ENCODE measurements around the gene ADGRF5.

Gene ADGRF5

GRCh38 chr6:46895930-46896329, 25.8 kb downstream of the ADGRF5 start:
- Mint-ChIP-seq H3K27ac (no peak overlapping the region), H3K9me3 (no peaks in the 10 kb centered on the region), H3K27me3 (ENCODE audit: low read depth) (peaks cover 4% of the 10 kb centered on the region), H3K4me1 (peaks cover 10% of the 10 kb centered on the region), H3K4me3 (no peak overlapping the region), H3K36me3 (ENCODE audit: low read depth) (no peaks in the 10 kb centered on the region)
- no peak for TF ChIP-seq CTCF (IDR thresholded peaks at IDR 0.05; ENCODE audit: unreplicated experiment in 3 of 3)

GRCh38 chr6:46894433-46894832, 27.3 kb downstream of the ADGRF5 start:
- no peaks in the 10 kb centered on the region for H3K36me3 Mint-ChIP-seq (ENCODE audit: low read depth)
- H3K27ac Mint-ChIP-seq = no peak overlapping the region
- peaks cover 4% of the 10 kb centered on the region for H3K27me3 Mint-ChIP-seq (ENCODE audit: low read depth)
- no peak overlapping the region for H3K4me3 Mint-ChIP-seq
- peaks cover 10% of the 10 kb centered on the region for H3K4me1 Mint-ChIP-seq
- H3K9me3 Mint-ChIP-seq = no peaks in the 10 kb centered on the region
- no peak for TF ChIP-seq CTCF (IDR thresholded peaks at IDR 0.05; ENCODE audit: unreplicated experiment in 3 of 3)

- Mint-ChIP-seq H3K4me1 (peaks cover 10% of the 10 kb centered on the region), H3K27me3 (ENCODE audit: low read depth) (peaks cover 4% of the 10 kb centered on the region), H3K27ac (no peak overlapping the region), H3K9me3 (no peaks in the 10 kb centered on the region), H3K36me3 (ENCODE audit: low read depth) (no peaks in the 10 kb centered on the region), H3K4me3 (no peak overlapping the region)
- no peak for TF ChIP-seq CTCF (IDR thresholded peaks at IDR 0.05; ENCODE audit: unreplicated experiment in 3 of 3)
These were observed 28.1 kb downstream of the ADGRF5 start for GRCh38 chr6:46893648-46894047.

GRCh38 chr6:46891252-46891795, 30.4 kb downstream of the ADGRF5 start:
- H3K36me3 Mint-ChIP-seq (ENCODE audit: low read depth) = no peaks in the 10 kb centered on the region
- no peak overlapping the region for H3K4me3 Mint-ChIP-seq
- no peak overlapping the region for H3K27ac Mint-ChIP-seq
- H3K9me3 Mint-ChIP-seq = no peaks in the 10 kb centered on the region
- no peak for TF ChIP-seq CTCF (IDR thresholded peaks at IDR 0.05; ENCODE audit: unreplicated experiment in 3 of 3)
- peaks cover 6% of the 10 kb centered on the region for H3K4me1 Mint-ChIP-seq
- H3K27me3 Mint-ChIP-seq (ENCODE audit: low read depth) = peaks cover 4% of the 10 kb centered on the region

GRCh38 chr6:46888578-46888977, 33.2 kb downstream of the ADGRF5 start:
- no peak for TF ChIP-seq CTCF (IDR thresholded peaks at IDR 0.05; ENCODE audit: unreplicated experiment in 3 of 3)
- no peaks in the 10 kb centered on the region for H3K27me3 Mint-ChIP-seq (ENCODE audit: low read depth)
- H3K4me3 Mint-ChIP-seq = no peak overlapping the region
- H3K4me1 Mint-ChIP-seq = no peaks in the 10 kb centered on the region
- no peaks in the 10 kb centered on the region for H3K36me3 Mint-ChIP-seq (ENCODE audit: low read depth)
- no peak overlapping the region for H3K27ac Mint-ChIP-seq
- no peaks in the 10 kb centered on the region for H3K9me3 Mint-ChIP-seq

GRCh38 chr6:46888031-46888430, 33.7 kb downstream of the ADGRF5 start:
- Mint-ChIP-seq H3K4me1 (no peaks in the 10 kb centered on the region), H3K9me3 (no peaks in the 10 kb centered on the region)
- TF ChIP-seq CTCF (IDR thresholded peaks at IDR 0.05; ENCODE audit: unreplicated experiment in 3 of 3) = no peak

More at GRCh38 chr6:46888031-46888430, 33.7 kb downstream of the ADGRF5 start:
- H3K36me3 Mint-ChIP-seq (ENCODE audit: low read depth) = no peaks in the 10 kb centered on the region
- H3K27ac Mint-ChIP-seq = no peak overlapping the region
- H3K4me3 Mint-ChIP-seq = no peak overlapping the region
- H3K27me3 Mint-ChIP-seq (ENCODE audit: low read depth) = no peaks in the 10 kb centered on the region
